CD4-positive, alpha-beta T cell treated with Interleukin-10 for 1 hour (primary cell): Measurements from ENCODE around the gene RBM7.

Source experiments
- DNase-seq: peaks from one replicate; pipeline ENCODE4 v3.0.0-alpha.2; 2020

RBM7 gene

GRCh38 chr11:114400216-114400914 is at the start of gene RBM7, which contains the start of gene C11orf71:
Gene RBM7 (plus strand): TSS chr11:114400666. CDS start chr11:114400672, 6 bp downstream.
Gene C11orf71 (minus strand): TSS chr11:114400511. CDS start chr11:114400331, 180 bp downstream.
- DNase-seq = peak; percentile 99

- no peak for DNase-seq
Measured at GRCh38 chr11:114353443-114353842, 47.0 kb upstream of the RBM7 start.

- DNase-seq = no peak
Measured at GRCh38 chr11:114354076-114354475, 46.4 kb upstream of the RBM7 start.

GRCh38 chr11:114358716-114359115 is 41.8 kb upstream of the RBM7 start:
- DNase-seq = no peak

GRCh38 chr11:114359342-114359741 is 41.1 kb upstream of the RBM7 start:
- no peak for DNase-seq

GRCh38 chr11:114362326-114362725 is 38.1 kb upstream of the RBM7 start:
- DNase-seq = no peak

- DNase-seq = no peak
Measured at GRCh38 chr11:114362958-114363357, 37.5 kb upstream of the RBM7 start.

- no peak for DNase-seq
Measured at GRCh38 chr11:114366331-114367243, 33.9 kb upstream of the RBM7 start.

GRCh38 chr11:114367244-114367957 is 33.1 kb upstream of the RBM7 start:
- no peak for DNase-seq

GRCh38 chr11:114368918-114369680 is 31.4 kb upstream of the RBM7 start:
- no peak for DNase-seq

- no peak for DNase-seq
Measured at GRCh38 chr11:114375052-114375451, 25.4 kb upstream of the RBM7 start.

GRCh38 chr11:114377612-114378267 is 22.7 kb upstream of the RBM7 start:
- no peak for DNase-seq

- DNase-seq = no peak
Measured at GRCh38 chr11:114379394-114380069, 20.9 kb upstream of the RBM7 start.

- no peak for DNase-seq
Measured at GRCh38 chr11:114382509-114382908, 18.0 kb upstream of the RBM7 start.

- DNase-seq = no peak
Measured at GRCh38 chr11:114384487-114384886, 16.0 kb upstream of the RBM7 start.

- no peak for DNase-seq
Measured at GRCh38 chr11:114386131-114386530, 14.3 kb upstream of the RBM7 start.

GRCh38 chr11:114386545-114386944 is 13.9 kb upstream of the RBM7 start:
- DNase-seq = no peak

- no peak for DNase-seq
Measured at GRCh38 chr11:114392735-114393667, 7.5 kb upstream of the RBM7 start.

GRCh38 chr11:114395736-114396135 is 4.7 kb upstream of the RBM7 start:
- no peak for DNase-seq

GRCh38 chr11:114396916-114397315 is 3.5 kb upstream of the RBM7 start:
- DNase-seq = no peak
